Right lobe of liver (tissue), 6 donors: ENCODE results near the gene CNTNAP4. TPM values are rescaled to one million over a fixed set of nuclear protein-coding genes. Genes with fewer than 3 reads are reported as not detected.

Experiments
- ATAC-seq, 4 donors: fragments of 200-7000 bp; cut with Tn5 transposase; one replicate each; pipeline ENCODE4 v1.9.1; 2020; ENCODE audit warnings: mild to moderate bottlenecking in 4 of 4, moderate library complexity in 4 of 4
- DNase-seq, 3 donors: peaks; one replicate each; pipeline ENCODE4 v3.0.0-alpha.2; 2020
- H3K27ac ChIP-seq, 3 donors: fragments of 200-600 bp; one replicate each; pipeline ENCODE4 v1.8.0; 2022
- H3K27me3 ChIP-seq, 2 donors: fragments of 200-600 bp; one replicate each; pipeline ENCODE4 v1.8.0; 2022
- H3K36me3 ChIP-seq, 4 donors: fragments of 200-600 bp; sonication (generic) in 1 of 4; one replicate each; pipeline versions ENCODE4 v1.5.1 to v1.8.0; 2017 to 2022; ENCODE audit warnings: control low read depth in 1 of 4
- H3K4me1 ChIP-seq, 4 donors: fragments of 200-600 bp; sonication (generic) in 1 of 4; one replicate each; pipeline versions ENCODE4 v1.5.1 to v1.8.0; 2017 to 2022; ENCODE audit warnings: control low read depth in 1 of 4
- H3K4me3 ChIP-seq, 3 donors: fragments of 200-600 bp; one replicate each; pipeline ENCODE4 v1.8.0; 2022
- H3K9me3 ChIP-seq, 4 donors: fragments of 200-600 bp; sonication (generic) in 1 of 4; one replicate each; pipeline versions ENCODE4 v1.5.1 to v1.8.0; 2017 to 2022; ENCODE audit warnings: control low read depth in 1 of 4
- CTCF ChIP-seq, 4 donors: fragments of 200-600 bp in 3 of 4; fragments of 450-650 bp in 1 of 4; IDR thresholded peaks; one replicate each; pipeline versions ENCODE4 v1.5.1 to v1.8.0; 2016 to 2022; ENCODE audit warnings: antibody characterized with exemption in 4 of 4, mild to moderate bottlenecking in 2 of 4
- POLR2A ChIP-seq: fragments of 450-650 bp; IDR thresholded peaks from one replicate; pipeline ENCODE4 v1.6.1; 2017; ENCODE audit warnings: antibody characterized with exemption, mild to moderate bottlenecking
- WGBS: methylation state at CpG from one replicate; pipeline ENCODE4 v1.1.6; 2018; ENCODE audit warnings: low coverage, low lambda C conversion rate; ENCODE audit not compliant: insufficient coverage; ENCODE audit errors: missing lambda C conversion rate; 5-methylcytosine and 5-hydroxymethylcytosine counted together
- intact Hi-C, 2 donors: fragments of 100-400 bp; cut with DNase I; formaldehyde crosslinking; loops; one replicate each; pipeline versions ENCODE4 v1.11.2 to v1.14.1; 2022
- total RNA-seq, 6 experiments: library from RNA; depleted of rRNA in 2 of 6; stranded (reverse); fragments of >200 nt in 2 of 6; fragmentation: NEBNext Ultra II Directional in 3 of 6; extraction: Animal tissue kit (Norgen Biotek cat#: 25700) in 3 of 6; gene quantifications; one replicate each; pipeline versions ENCODE4 v1.1.0 to v1.2.4, GENCODE V29; 2016 to 2023
- donor health status: DM: no; HTN: yes; CAD: no.
- donor health status: DM: no; HTN: no; CAD: no.
- donor health status: DM: no; HTN: no; CAD: no.
- donor health status: DM: no; HTN: yes; CAD: no.
- donor health status: DM: no; HTN: yes; CAD: no.

CNTNAP4 gene
- total RNA-seq, 6 experiments from 2014 or later, result not detected

GRCh38 chr16:76346210-76346609, 69.0 kb downstream of the CNTNAP4 start:
- Histone ChIP-seq H3K27me3 (no peaks in the 10 kb centered on the region), H3K4me3 (no peak overlapping the region), H3K27ac (no peak overlapping the region), H3K4me1 (no peaks in the 10 kb centered on the region), H3K9me3 (no peaks in the 10 kb centered on the region), H3K36me3 (no peaks in the 10 kb centered on the region)
- TF ChIP-seq CTCF (IDR thresholded peaks at IDR 0.05) (no peak), POLR2A (no peak)
- intact Hi-C loops, result no loop called here
- ATAC-seq, result no peak
- DNase-seq, result no peak
- 51% methylated on average over 3 of the region's 3 CpGs for WGBS

GRCh38 chr16:76351441-76351840, 74.2 kb downstream of the CNTNAP4 start:
- intact Hi-C loops, result no loop called here
- H3K4me1 ChIP-seq, result no peaks in the 10 kb centered on the region
- whole genome bisulfite sequencing, result 75% methylated on average over 5 of the region's 5 CpGs
- no peak overlapping the region for H3K27ac ChIP-seq
- H3K27me3 ChIP-seq, result no peaks in the 10 kb centered on the region
- no peak overlapping the region for H3K4me3 ChIP-seq
- TF ChIP-seq CTCF (IDR thresholded peaks at IDR 0.05), result no peak
- no peak for TF ChIP-seq POLR2A
- no peaks in the 10 kb centered on the region for H3K36me3 ChIP-seq
- ATAC-seq (no peak), DNase-seq (no peak)
- H3K9me3 ChIP-seq, result no peaks in the 10 kb centered on the region

- Histone ChIP-seq H3K27me3 (no peaks in the 10 kb centered on the region), H3K4me3 (no peak overlapping the region), H3K4me1 (no peaks in the 10 kb centered on the region), H3K27ac (no peak overlapping the region), H3K36me3 (no peaks in the 10 kb centered on the region), H3K9me3 (no peaks in the 10 kb centered on the region)
- TF ChIP-seq CTCF (IDR thresholded peaks at IDR 0.05), result no peak
- no peak for TF ChIP-seq POLR2A
- ATAC-seq (no peak), DNase-seq (no peak)
- WGBS, result 40% methylated on average over 1 of the region's 1 CpG
- intact Hi-C loops, result no loop called here
Observed at GRCh38 chr16:76360404-76360803, 83.2 kb downstream of the CNTNAP4 start.

DNA sequence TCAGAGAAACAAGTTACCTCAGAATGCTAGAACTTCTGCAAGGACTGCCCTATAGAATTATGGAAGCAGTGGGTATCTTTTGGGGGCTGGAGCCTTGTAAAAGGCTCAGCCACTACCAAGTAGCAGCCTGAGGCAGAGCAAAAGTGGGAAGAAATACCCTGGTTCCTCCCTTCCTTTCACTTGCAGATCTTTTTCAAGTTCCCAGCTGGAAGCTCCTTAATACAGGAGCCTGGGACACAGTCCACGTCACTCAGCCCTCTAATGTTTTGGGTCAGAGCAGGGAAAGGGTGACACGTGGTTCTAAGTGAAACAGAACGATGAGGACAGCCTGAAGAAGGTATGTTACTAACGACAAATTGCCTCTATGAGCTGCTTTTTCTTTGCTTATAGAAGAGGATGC, 93.1 kb downstream of the CNTNAP4 start:
- ATAC-seq (no peak), DNase-seq (no peak)
- Histone ChIP-seq H3K4me3 (no peak overlapping the region), H3K27ac (no peak overlapping the region), H3K4me1 (no peaks in the 10 kb centered on the region), H3K27me3 (no peaks in the 10 kb centered on the region), H3K36me3 (no peaks in the 10 kb centered on the region), H3K9me3 (no peaks in the 10 kb centered on the region)
- 11% methylated on average over 4 of the region's 4 CpGs for WGBS
- TF ChIP-seq POLR2A (no peak), CTCF (IDR thresholded peaks at IDR 0.05) (no peak)
- intact Hi-C loops, result no loop called here

GRCh38 chr16:76371441-76371840, 94.2 kb downstream of the CNTNAP4 start:
- intact Hi-C loops, result no loop called here
- no peak overlapping the region for H3K27ac ChIP-seq
- TF ChIP-seq CTCF (IDR thresholded peaks at IDR 0.05), result no peak
- TF ChIP-seq POLR2A, result no peak
- ATAC-seq (no peak), DNase-seq (no peak)
- no peaks in the 10 kb centered on the region for H3K27me3 ChIP-seq
- H3K4me1 ChIP-seq, result no peaks in the 10 kb centered on the region
- no peaks in the 10 kb centered on the region for H3K36me3 ChIP-seq
- H3K9me3 ChIP-seq, result no peaks in the 10 kb centered on the region
- no peak overlapping the region for H3K4me3 ChIP-seq
- 84% methylated on average over 3 of the region's 3 CpGs for WGBS
